B cell (primary cell): ENCODE results near the gene ZNF672. TPM values are rescaled to one million over a fixed set of nuclear protein-coding genes. Genes with fewer than 3 reads are reported as not detected.

ENCODE experiments used
- ATAC-seq: fragments of 200-7000 bp; cut with Tn5 transposase; one replicate; pipeline ENCODE4 v1.10.0; 2021; ENCODE audit warnings: low read depth, mild to moderate bottlenecking, moderate number of reproducible peaks, moderate library complexity
- CTCF ChIA-PET: fragments of 350-600 bp; sonication (Branson Sonifier 250); formaldehyde crosslinking; loops from one replicate; lab custom pipeline; 2021; ENCODE audit warnings: antibody characterized with exemption, inconsistent platforms; lab: Charles Lee
- POLR2A ChIA-PET: fragments of 350-600 bp; sonication (Branson Sonifier 250); formaldehyde crosslinking; loops from one replicate; lab custom pipeline; 2021; ENCODE audit warnings: antibody characterized with exemption; lab: Charles Lee
- DNase-seq: peaks from one replicate; pipeline ENCODE4 v3.0.0; 2013
- H2AFZ ChIP-seq: 2 replicates; pipeline ENCODE4 v1.6.1; 2012; ENCODE audit warnings: mild to moderate bottlenecking, low read depth, low read length; ENCODE audit not compliant: insufficient read depth, poor library complexity, severe bottlenecking
- H3K27ac ChIP-seq, 2 donors: 1 replicate in 1 of 2; 2 replicates in 1 of 2; pipeline ENCODE4 v1.5.1; 2012 to 2013; ENCODE audit warnings: low read length in 2 of 2, mild to moderate bottlenecking in 2 of 2, moderate library complexity in 1 of 2
- H3K27me3 ChIP-seq, 4 experiments: fragments of 200-600 bp in 1 of 4; sonication (generic) in 1 of 4; replicated peaks in 1 of 4; 1 replicate in 2 of 4; 2 replicates in 2 of 4; pipeline versions ENCODE4 v1.6.1 to v1.7.0; 2013 to 2016; ENCODE audit warnings: low read length in 3 of 4, mild to moderate bottlenecking in 2 of 4, mixed read lengths in 1 of 4, moderate library complexity in 1 of 4; ENCODE audit not compliant: insufficient read depth in 4 of 4, control insufficient read depth in 3 of 4; ENCODE audit errors: control extremely low read depth in 1 of 4
- H3K36me3 ChIP-seq, 2 experiments: replicated peaks in 1 of 2; 1 replicate in 1 of 2; 2 replicates in 1 of 2; pipeline versions ENCODE4 v1.6.1 to v1.7.1; 2013; ENCODE audit warnings: low read length in 1 of 2; ENCODE audit not compliant: insufficient read depth in 2 of 2, control insufficient read depth in 1 of 2; ENCODE audit errors: control extremely low read depth in 1 of 2, extremely low read depth in 1 of 2
- H3K4me1 ChIP-seq, 2 donors: fragments of 200-600 bp in 1 of 2; sonication (generic) in 1 of 2; 1 replicate in 1 of 2; 2 replicates in 1 of 2; pipeline versions ENCODE4 v1.5.1 to v1.6.1; 2013 to 2017; ENCODE audit warnings: low read length in 2 of 2; ENCODE audit not compliant: control insufficient read depth in 2 of 2, insufficient read depth in 2 of 2
- H3K4me2 ChIP-seq: replicated peaks from 2 replicates; pipeline ENCODE3; 2012; ENCODE audit warnings: mild to moderate bottlenecking, low read depth, low read length; ENCODE audit not compliant: poor library complexity, severe bottlenecking
- H3K4me3 ChIP-seq, 5 experiments: fragments of 200-600 bp in 1 of 5; sonication (generic) in 1 of 5; 1 replicate in 3 of 5; 2 replicates in 2 of 5; pipeline versions ENCODE4 v1.5.1 to v1.7.0; 2011 to 2016; ENCODE audit warnings: low read length in 4 of 5, mild to moderate bottlenecking in 4 of 5, low read depth in 2 of 5, control low read depth in 1 of 5, moderate library complexity in 1 of 5; ENCODE audit not compliant: insufficient read depth in 1 of 5; ENCODE audit errors: control extremely low read depth in 1 of 5, extremely low read depth in 1 of 5
- H3K79me2 ChIP-seq: fragments of 200-600 bp; sonication (generic); one replicate; pipeline ENCODE4 v1.6.0; 2016; ENCODE audit warnings: low read length; ENCODE audit not compliant: control insufficient read depth, insufficient read depth
- H3K9ac ChIP-seq: fragments of 200-600 bp; sonication (generic); 2 replicates; pipeline ENCODE4 v1.6.1; 2017; ENCODE audit warnings: mild to moderate bottlenecking, low read length, moderate library complexity
- H3K9me3 ChIP-seq, 3 donors: one replicate each; pipeline versions ENCODE4 v1.6.1 to v1.7.1; 2013; ENCODE audit warnings: low read length in 2 of 3; ENCODE audit not compliant: control insufficient read depth in 2 of 3, insufficient read depth in 1 of 3; ENCODE audit errors: control extremely low read depth in 1 of 3
- H4K20me1 ChIP-seq: 2 replicates; pipeline ENCODE4 v1.6.0; 2012; ENCODE audit warnings: mild to moderate bottlenecking, low read length; ENCODE audit not compliant: insufficient read depth, control insufficient read depth, poor library complexity, severe bottlenecking
- H3K27ac Mint-ChIP-seq: one replicate; pipeline ENCODE4 v1.8.0; 2021; ENCODE audit warnings: mixed read lengths
- H3K27me3 Mint-ChIP-seq: one replicate; pipeline ENCODE4 v1.8.0; 2021; ENCODE audit warnings: mixed read lengths
- H3K4me1 Mint-ChIP-seq: one replicate; pipeline ENCODE4 v1.8.0; 2021; ENCODE audit warnings: mixed read lengths
- H3K4me3 Mint-ChIP-seq: one replicate; pipeline ENCODE4 v1.8.0; 2021; ENCODE audit warnings: mixed read lengths
- H3K9me3 Mint-ChIP-seq: one replicate; pipeline ENCODE4 v1.8.0; 2022; ENCODE audit warnings: mixed read lengths; ENCODE audit not compliant: insufficient read depth
- EZH2 ChIP-seq: IDR thresholded peaks from 2 replicates; pipeline ENCODE4 v1.6.1; 2012; ENCODE audit warnings: borderline replicate concordance, low read depth, mild to moderate bottlenecking, moderate library complexity, low read length; ENCODE audit not compliant: insufficient read depth, poor library complexity, severe bottlenecking
- WGBS: methylation state at CpG from one replicate; pipeline ENCODE4 v1.1.5; 2013; ENCODE audit warnings: missing lambda C conversion rate; ENCODE audit not compliant: insufficient coverage; 5-methylcytosine and 5-hydroxymethylcytosine counted together
- intact Hi-C: fragments of 100-400 bp; cut with micrococcal nuclease; formaldehyde crosslinking; loops from one replicate; pipeline ENCODE4 v1.10.0; 2022
- polyA plus RNA-seq: library from polyadenylated mRNA; depleted of rRNA; stranded (reverse); fragments of >200 nt; gene quantifications from 2 replicates; pipeline ENCODE4 v1.2.3, GENCODE V29; 2012
- total RNA-seq, 2 donors: library from RNA; stranded (reverse); fragments of 120-200 nt in 1 of 2; gene quantifications; 1 replicate in 1 of 2; 2 replicates in 1 of 2; pipeline versions ENCODE4 v1.2.3 to v1.2.4, GENCODE V29; 2013 to 2022
- TF ChIP-seq, protein P1 (sequence below): fragments of 200-600 bp; IDR thresholded peaks from one replicate; pipeline ENCODE4 v1.8.0; 2022; ENCODE audit warnings: antibody characterized with exemption, mild to moderate bottlenecking

Gene ZNF672
- total and polyA plus RNA-seq, 2 donors (not counting 1 experiment from before 2014, with no cell fraction given), result 46.4 to 56.3 TPM

- H3K4me1 Mint-ChIP-seq, result peaks cover 22% of the 10 kb centered on the region
- H3K27ac Mint-ChIP-seq, result no peak overlapping the region
- no peaks in the 10 kb centered on the region for H3K27me3 Mint-ChIP-seq
- no peak overlapping the region for H3K27ac ChIP-seq
- CTCF ChIA-PET, result interaction anchor here (1.1 kb wide), 1 partner anchor 266 kb away, joined by 3 read pairs; no protein-coding TSS in a partner anchor
- intact Hi-C loops, result no loop called here
- no peak for TF ChIP-seq EZH2
- TF ChIP-seq, protein P1, sequence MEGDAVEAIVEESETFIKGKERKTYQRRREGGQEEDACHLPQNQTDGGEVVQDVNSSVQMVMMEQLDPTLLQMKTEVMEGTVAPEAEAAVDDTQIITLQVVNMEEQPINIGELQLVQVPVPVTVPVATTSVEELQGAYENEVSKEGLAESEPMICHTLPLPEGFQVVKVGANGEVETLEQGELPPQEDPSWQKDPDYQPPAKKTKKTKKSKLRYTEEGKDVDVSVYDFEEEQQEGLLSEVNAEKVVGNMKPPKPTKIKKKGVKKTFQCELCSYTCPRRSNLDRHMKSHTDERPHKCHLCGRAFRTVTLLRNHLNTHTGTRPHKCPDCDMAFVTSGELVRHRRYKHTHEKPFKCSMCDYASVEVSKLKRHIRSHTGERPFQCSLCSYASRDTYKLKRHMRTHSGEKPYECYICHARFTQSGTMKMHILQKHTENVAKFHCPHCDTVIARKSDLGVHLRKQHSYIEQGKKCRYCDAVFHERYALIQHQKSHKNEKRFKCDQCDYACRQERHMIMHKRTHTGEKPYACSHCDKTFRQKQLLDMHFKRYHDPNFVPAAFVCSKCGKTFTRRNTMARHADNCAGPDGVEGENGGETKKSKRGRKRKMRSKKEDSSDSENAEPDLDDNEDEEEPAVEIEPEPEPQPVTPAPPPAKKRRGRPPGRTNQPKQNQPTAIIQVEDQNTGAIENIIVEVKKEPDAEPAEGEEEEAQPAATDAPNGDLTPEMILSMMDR, result no peak
- H3K36me3 ChIP-seq, result no peaks in the 10 kb centered on the region
- no peak overlapping the region for H3K4me2 ChIP-seq
- H3K79me2 ChIP-seq, result no peaks in the 10 kb centered on the region
- no peak overlapping the region for H2AFZ ChIP-seq
- no CpG with 5 or more reads among the region's 1 CpG for WGBS
- no peaks in the 10 kb centered on the region for H3K27me3 ChIP-seq
- ATAC-seq (no peak), DNase-seq (no peak)
- no peaks in the 10 kb centered on the region for H4K20me1 ChIP-seq
- H3K9me3 Mint-ChIP-seq, result no peaks in the 10 kb centered on the region
- no peaks in the 10 kb centered on the region for H3K9me3 ChIP-seq
- H3K4me1 ChIP-seq, result peaks cover 11 to 15% of the 10 kb centered on the region in 2 donors
- POLR2A ChIA-PET, result no interaction called here
- H3K4me3 ChIP-seq, result no peak overlapping the region
- H3K4me3 Mint-ChIP-seq, result no peak overlapping the region
- H3K9ac ChIP-seq, result no peak overlapping the region
Measured at GRCh38 chr1:248884632-248885295, 46.7 kb downstream of the ZNF672 start.

- peak overlapping the region; percentile 2 for H3K4me2 ChIP-seq
- H3K4me1 Mint-ChIP-seq, result peaks cover 22% of the 10 kb centered on the region
- DNase-seq (no peak), ATAC-seq (no peak)
- CTCF ChIA-PET, result no interaction called here
- H4K20me1 ChIP-seq, result no peaks in the 10 kb centered on the region
- H3K9me3 Mint-ChIP-seq, result no peaks in the 10 kb centered on the region
- no peaks in the 10 kb centered on the region for H3K27me3 ChIP-seq
- POLR2A ChIA-PET, result no interaction called here
- no peak overlapping the region for H3K4me3 ChIP-seq
- H3K27ac ChIP-seq, result no peak overlapping the region
- no peaks in the 10 kb centered on the region for H3K79me2 ChIP-seq
- no peak overlapping the region for H3K27ac Mint-ChIP-seq
- TF ChIP-seq, protein P1, result no peak
- no peak for TF ChIP-seq EZH2
- H3K9me3 ChIP-seq, result no peaks in the 10 kb centered on the region
- peaks cover 11 to 15% of the 10 kb centered on the region in 2 donors for H3K4me1 ChIP-seq
- no peak overlapping the region for H3K9ac ChIP-seq
- intact Hi-C loops, result no loop called here
- H3K27me3 Mint-ChIP-seq, result peaks cover 4% of the 10 kb centered on the region
- no peaks in the 10 kb centered on the region for H3K36me3 ChIP-seq
- H3K4me3 Mint-ChIP-seq, result peak overlapping the region; percentile 24
- peak overlapping the region; percentile 23 for H2AFZ ChIP-seq
- no CpG with 5 or more reads among the region's 1 CpG for WGBS
Measured at GRCh38 chr1:248885646-248886045, 47.6 kb downstream of the ZNF672 start.
